Urinary bladder (tissue), 4 donors: Measurements from ENCODE around the gene MYCBPAP. TPM values are rescaled to one million over a fixed set of nuclear protein-coding genes. Genes with fewer than 3 reads are reported as not detected.

Source experiments
- DNase-seq: peaks from one replicate; pipeline ENCODE4 v3.0.0-alpha.2; 2015; ENCODE audit errors: extremely low spot score
- H3K27ac ChIP-seq: one replicate; pipeline ENCODE4 v1.5.1; 2013; ENCODE audit warnings: low read depth, mild to moderate bottlenecking, moderate library complexity
- H3K36me3 ChIP-seq: one replicate; pipeline ENCODE4 v1.6.1; 2013; ENCODE audit warnings: mild to moderate bottlenecking, moderate library complexity; ENCODE audit not compliant: insufficient read depth
- H3K4me1 ChIP-seq: one replicate; pipeline ENCODE4 v1.6.1; 2013; ENCODE audit warnings: mild to moderate bottlenecking, moderate library complexity; ENCODE audit not compliant: insufficient read depth
- H3K4me3 ChIP-seq: one replicate; pipeline ENCODE4 v1.5.1; 2013; ENCODE audit warnings: low read depth, low read length
- WGBS: extraction: QIAGEN DNeasy Blood & Tissue Kit; methylation state at CpG from one replicate; pipeline ENCODE4 v1.1.7; 2013; 5-methylcytosine and 5-hydroxymethylcytosine counted together
- polyA plus RNA-seq: library from polyadenylated mRNA; stranded (reverse); fragments of 200-250 nt; gene quantifications from one replicate; pipeline ENCODE4 v1.2.3, GENCODE V29; 2013
- total RNA-seq: library from RNA; depleted of rRNA; stranded (reverse); fragments of >200 nt; gene quantifications from one replicate; pipeline ENCODE4 v1.2.3, GENCODE V29; 2014
- donor health status: healthy with polysubstance abuse.
- donor health status: healthy.

Gene MYCBPAP
- total and polyA plus RNA-seq, 2 donors: 0.23 to 1.3 TPM

GRCh38 chr17:50522766-50523165 lies 14.5 kb downstream of the MYCBPAP start:
- Histone ChIP-seq H3K36me3 (no peaks in the 10 kb centered on the region), H3K4me1 (no peaks in the 10 kb centered on the region), H3K4me3 (no peak overlapping the region), H3K27ac (no peak overlapping the region)
- no peak for DNase-seq
- 93% methylated on average over 10 of the region's 10 CpGs for WGBS

GRCh38 chr17:50523208-50523607 lies 15.0 kb downstream of the MYCBPAP start:
- Histone ChIP-seq H3K36me3 (no peaks in the 10 kb centered on the region), H3K27ac (no peak overlapping the region), H3K4me1 (no peaks in the 10 kb centered on the region), H3K4me3 (no peak overlapping the region)
- WGBS: 85% methylated on average over 2 of the region's 2 CpGs
- DNase-seq: no peak

GRCh38 chr17:50524838-50525237 lies 16.6 kb downstream of the MYCBPAP start:
- 92% methylated on average over 18 of the region's 18 CpGs for WGBS
- Histone ChIP-seq H3K4me3 (no peak overlapping the region), H3K36me3 (no peaks in the 10 kb centered on the region), H3K27ac (no peak overlapping the region), H3K4me1 (no peaks in the 10 kb centered on the region)
- no peak for DNase-seq

DNA sequence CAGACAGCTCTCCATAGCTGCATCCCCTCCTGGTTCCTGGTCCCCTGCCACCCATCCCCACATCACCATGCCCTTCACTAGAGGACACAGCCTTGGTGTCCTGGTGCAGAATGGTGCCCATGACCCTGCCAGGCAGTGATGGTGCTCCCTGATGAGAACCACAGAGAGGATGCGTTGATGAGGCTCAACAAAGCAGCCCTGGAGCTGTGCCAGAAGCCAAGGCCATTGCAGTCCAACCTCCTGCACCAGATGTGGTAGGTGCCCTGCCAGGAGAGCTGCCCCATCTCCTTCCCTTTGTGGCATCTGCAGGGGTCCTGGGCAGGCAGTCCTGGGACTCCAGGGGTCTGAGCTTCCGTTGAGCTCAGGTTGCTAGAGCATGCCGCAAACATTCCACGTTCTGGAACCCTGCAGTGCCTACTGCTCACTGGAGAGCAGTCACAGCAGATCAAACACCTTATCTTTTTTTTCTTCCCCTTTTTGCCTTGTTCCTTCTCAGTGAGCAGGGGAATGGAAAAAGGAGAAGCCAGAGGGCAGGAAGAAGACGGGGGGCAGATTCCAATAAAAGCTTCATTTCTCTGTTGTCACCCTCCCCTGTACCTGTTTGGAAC lies 19.0 kb downstream of the MYCBPAP start:
- H3K27ac ChIP-seq: no peak overlapping the region
- no peak for DNase-seq
- no peaks in the 10 kb centered on the region for H3K36me3 ChIP-seq
- H3K4me1 ChIP-seq: no peaks in the 10 kb centered on the region
- H3K4me3 ChIP-seq: no peak overlapping the region
- WGBS: 62% methylated on average over 5 of the region's 5 CpGs

DNA sequence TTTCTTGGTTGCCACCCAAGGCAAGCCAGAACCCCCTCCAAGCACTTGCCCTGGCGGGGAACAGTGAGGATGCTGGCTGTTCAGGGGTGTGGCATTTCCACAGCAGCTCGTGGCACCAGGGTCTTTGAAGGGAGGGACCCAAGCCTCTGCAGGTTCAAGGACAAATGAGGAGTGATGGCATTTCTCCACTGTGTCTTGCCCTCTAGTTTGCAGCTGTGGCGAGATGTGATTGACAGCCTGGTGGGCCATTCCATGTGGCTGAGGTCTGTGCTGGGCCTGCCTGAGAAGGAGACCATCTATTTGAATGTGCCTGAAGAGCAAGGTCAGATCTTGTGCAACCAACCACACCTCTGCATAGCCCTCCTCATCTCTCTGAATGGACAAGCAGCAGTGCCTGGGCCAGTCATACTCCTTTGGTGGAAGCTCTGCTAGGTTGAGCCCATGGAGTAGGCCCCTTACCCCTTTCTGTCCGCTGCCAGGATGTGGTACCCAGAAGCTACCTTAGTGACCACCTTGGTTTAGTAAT lies 19.8 kb downstream of the MYCBPAP start:
- DNase-seq: no peak
- Histone ChIP-seq H3K27ac (no peak overlapping the region), H3K4me1 (no peaks in the 10 kb centered on the region), H3K36me3 (no peaks in the 10 kb centered on the region), H3K4me3 (no peak overlapping the region)
- 67% methylated on average over 4 of the region's 4 CpGs for WGBS

- WGBS: 93% methylated on average over 7 of the region's 7 CpGs
- no peak overlapping the region for H3K4me3 ChIP-seq
- no peaks in the 10 kb centered on the region for H3K36me3 ChIP-seq
Observed at GRCh38 chr17:50529849-50530248, 21.6 kb downstream of the MYCBPAP start.

GRCh38 chr17:50531428-50532025 lies 23.3 kb downstream of the MYCBPAP start:
- WGBS: 59% methylated on average over 6 of the region's 6 CpGs
- Histone ChIP-seq H3K36me3 (no peaks in the 10 kb centered on the region), H3K27ac (no peak overlapping the region), H3K4me1 (no peaks in the 10 kb centered on the region), H3K4me3 (no peak overlapping the region)
- DNase-seq: no peak

More at GRCh38 chr17:50529849-50530248, 21.6 kb downstream of the MYCBPAP start:
- Histone ChIP-seq H3K27ac (no peak overlapping the region), H3K4me1 (no peaks in the 10 kb centered on the region)
- DNase-seq: no peak

GRCh38 chr17:50532452-50533024 lies 24.3 kb downstream of the MYCBPAP start, which contains the start of gene EPN3:
Gene EPN3 (plus strand): TSS chr17:50532735. CDS start chr17:50536557, 3,822 bp downstream.
- Histone ChIP-seq H3K4me3 (peak within 1 kb of the TSS; percentile 22), H3K36me3 (no peaks in the 10 kb centered on the region), H3K27ac (no peak within 1 kb of the TSS), H3K4me1 (no peaks in the 10 kb centered on the region)
- DNase-seq: no peak
- WGBS: 3% methylated on average over 21 of the region's 21 CpGs

GRCh38 chr17:50533185-50533584 lies 24.9 kb downstream of the MYCBPAP start:
- Histone ChIP-seq H3K36me3 (no peaks in the 10 kb centered on the region), H3K4me1 (no peaks in the 10 kb centered on the region), H3K27ac (no peak overlapping the region), H3K4me3 (peak overlapping the region; percentile 22)
- WGBS: 16% methylated on average over 5 of the region's 5 CpGs
- DNase-seq: no peak

GRCh38 chr17:50533720-50534148 lies 25.5 kb downstream of the MYCBPAP start:
- DNase-seq: no peak
- Histone ChIP-seq H3K4me1 (no peaks in the 10 kb centered on the region), H3K27ac (peak overlapping the region; percentile 29), H3K36me3 (no peaks in the 10 kb centered on the region), H3K4me3 (peak overlapping the region; percentile 22)
- 1% methylated on average over 17 of the region's 17 CpGs for WGBS

DNA sequence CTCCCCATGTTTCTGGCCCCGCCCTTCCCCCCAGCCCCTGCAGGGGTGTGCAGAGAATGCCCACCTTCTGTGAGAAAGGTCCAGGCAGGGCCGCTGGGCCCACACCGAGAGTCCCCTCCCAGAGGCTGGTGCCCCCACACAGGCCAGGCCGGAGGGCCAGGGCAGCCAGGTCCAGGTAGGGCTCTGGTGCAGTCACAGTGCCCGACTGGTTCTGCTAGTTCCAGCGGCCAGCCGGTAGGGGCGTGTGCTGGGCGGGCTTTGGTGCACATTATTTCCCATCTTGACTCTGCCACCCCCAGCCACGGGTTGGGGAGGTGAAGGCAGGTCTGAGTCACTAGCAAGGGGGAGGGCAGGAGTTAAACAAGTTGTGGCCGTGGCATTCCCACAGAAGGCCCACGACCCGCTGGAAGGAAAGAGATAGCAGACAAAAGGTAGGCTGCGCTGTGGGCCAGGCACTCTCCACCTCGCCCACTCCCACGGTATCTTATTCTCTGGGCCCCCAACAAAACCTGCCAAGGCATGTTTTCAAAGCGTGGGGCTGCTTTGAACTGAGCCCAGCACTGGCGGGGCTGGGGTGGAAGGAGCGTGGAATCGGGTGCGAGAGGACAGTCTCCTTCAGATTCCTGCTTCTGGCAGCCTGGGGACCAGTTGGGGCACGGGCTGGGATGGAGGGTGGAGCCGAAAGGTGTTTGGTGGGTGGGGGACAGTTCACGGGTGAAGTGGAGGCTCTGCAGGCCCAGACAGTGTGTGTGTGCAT lies 26.2 kb downstream of the MYCBPAP start:
- Histone ChIP-seq H3K4me3 (peak overlapping the region; percentile 3), H3K36me3 (no peaks in the 10 kb centered on the region), H3K27ac (peak overlapping the region; percentile 54), H3K4me1 (no peaks in the 10 kb centered on the region)
- WGBS: 61% methylated on average over 24 of the region's 24 CpGs
- DNase-seq: no peak

DNA sequence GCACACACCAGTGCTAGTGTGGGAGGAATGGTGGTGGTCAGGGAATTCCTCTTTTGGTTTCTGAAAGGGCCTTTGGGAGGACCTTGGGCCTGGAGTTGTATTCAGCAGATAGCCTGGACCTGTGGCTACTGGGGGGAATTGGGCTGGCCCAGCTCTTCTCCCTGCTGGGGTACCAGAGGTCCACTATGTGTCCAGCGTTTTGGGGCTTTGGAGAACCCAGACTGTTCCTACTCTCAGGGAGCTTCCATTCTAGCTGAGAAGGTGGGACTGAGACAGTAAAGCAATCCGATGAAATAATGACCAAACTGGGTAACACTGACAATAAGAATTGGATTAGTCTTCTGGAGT lies 26.7 kb downstream of the MYCBPAP start:
- H3K4me3 ChIP-seq: peak overlapping the region; percentile 3
- peak overlapping the region; percentile 54 for H3K27ac ChIP-seq

DNA sequence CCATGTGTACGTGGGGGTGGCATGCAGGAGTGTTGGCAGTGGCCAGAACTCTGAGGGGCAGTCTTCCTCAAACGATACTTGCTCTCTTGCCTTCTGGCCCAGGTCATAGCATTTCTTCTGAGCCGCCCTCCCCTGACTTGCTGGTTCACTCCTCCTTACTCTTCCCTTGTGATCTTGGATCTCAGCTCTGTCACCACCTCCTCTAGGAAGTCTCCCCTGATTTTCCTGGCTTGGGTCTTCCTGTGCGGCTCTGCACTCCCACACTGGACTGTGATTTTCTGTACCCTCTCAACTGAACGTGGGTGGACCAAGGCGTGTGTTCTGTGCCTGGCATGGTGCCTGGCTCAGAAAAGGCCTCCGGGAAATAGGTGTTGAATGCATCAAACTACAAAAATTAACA lies 27.2 kb downstream of the MYCBPAP start:
- WGBS: 86% methylated on average over 7 of the region's 7 CpGs
- Histone ChIP-seq H3K4me1 (no peaks in the 10 kb centered on the region), H3K27ac (no peak overlapping the region), H3K4me3 (no peak overlapping the region), H3K36me3 (no peaks in the 10 kb centered on the region)
- DNase-seq: no peak

More for the DNA sequence above, 26.7 kb downstream of the MYCBPAP start:
- Histone ChIP-seq H3K36me3 (no peaks in the 10 kb centered on the region), H3K4me1 (no peaks in the 10 kb centered on the region)
- DNase-seq: no peak
- 94% methylated on average over 2 of the region's 2 CpGs for WGBS
